ENCODE measurements around the gene ZNF513. TPM values are rescaled to one million over a fixed set of nuclear protein-coding genes. Genes with fewer than 3 reads are reported as not detected.

Gene ZNF513
- total RNA-seq, 1 experiment from 2014 or later, result 12.8 TPM

- TF ChIP-seq ELF1 (IDR thresholded peaks at IDR 0.05; ENCODE audit: borderline replicate concordance, low read depth) (no peak), POLR2A (IDR thresholded peaks at IDR 0.05; ENCODE audit: borderline replicate concordance, extremely low read depth, insufficient read depth, insufficient read length) (no peak), SRF (IDR thresholded peaks at IDR 0.05; ENCODE audit: low read depth) (no peak), FOSL1 (IDR thresholded peaks at IDR 0.05; ENCODE audit: low read depth) (no peak)
Observed at GRCh38 chr2:27390822-27391679, 10.5 kb upstream of the ZNF513 start (continued).

DNA sequence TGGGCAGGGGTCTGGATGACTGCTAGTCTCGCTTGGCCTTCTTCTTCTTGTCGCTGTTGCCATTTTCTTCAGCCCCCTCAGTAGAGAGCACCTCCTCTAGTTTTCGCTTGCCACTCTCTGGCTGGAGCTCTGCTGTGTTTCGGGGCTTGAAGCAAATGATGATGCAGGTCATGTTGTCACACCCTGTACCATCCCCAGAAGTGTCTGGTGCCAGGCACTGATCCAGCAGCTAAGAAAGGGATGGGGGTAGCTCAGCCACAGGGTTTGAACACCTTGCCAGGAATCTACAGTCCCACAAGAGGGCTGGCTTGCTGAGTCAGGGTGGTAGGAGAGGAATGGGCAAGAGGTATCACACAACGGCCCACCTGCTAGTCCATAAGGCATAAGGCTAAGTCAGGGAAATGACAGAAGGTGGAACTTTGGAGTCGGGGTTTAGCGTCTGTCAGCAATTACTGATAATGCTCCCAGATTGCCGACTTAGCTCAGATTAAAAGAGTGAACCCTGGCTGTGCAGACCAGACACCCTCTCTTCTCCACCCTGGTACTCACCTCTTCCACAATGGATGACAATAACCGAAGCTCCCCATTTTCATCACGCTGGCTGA lies 1.1 kb upstream of the ZNF513 start:
- Histone ChIP-seq H3K79me2 (ENCODE audit: insufficient read depth, low read length) (peaks cover 36% of the 10 kb centered on the region), H3K9ac (ENCODE audit: low read length) (peak overlapping the region; percentile 80), H3K36me3 (ENCODE audit: control insufficient read depth in 1 of 2, insufficient read depth in 2 of 2, low read length in 2 of 2) (peaks cover 34 to 59% of the 10 kb centered on the region in 2 experiments; a peak in 3 of 4 replicates), H3K9me2 (ENCODE audit: insufficient read depth) (no peaks in the 10 kb centered on the region), H3K4me3 (replicated peaks in 1 of 2; ENCODE audit: low read depth in 1 of 2, low read length in 2 of 2) (no peak overlapping the region), H2AFZ (ENCODE audit: low read depth, low read length, poor library complexity, severe bottlenecking) (no peak overlapping the region), H3K4me2 (ENCODE audit: low read length) (peak overlapping the region; percentile 99; the same call in 1 of the 2 replicates), H3K27me3 (ENCODE audit: insufficient read depth, low read length) (no peaks in the 10 kb centered on the region), H4K20me1 (ENCODE audit: insufficient read depth) (no peaks in the 10 kb centered on the region), H3K4me1 (ENCODE audit: control insufficient read depth in 1 of 2, insufficient read depth in 2 of 2, low read length in 2 of 2) (peaks cover 3 to 27% of the 10 kb centered on the region in 2 experiments; a peak in 3 of 4 replicates), H3K9me3 (ENCODE audit: control insufficient read depth in 1 of 2, insufficient read depth in 1 of 2, low read depth in 1 of 2, low read length in 2 of 2) (no peaks in the 10 kb centered on the region), H3K27ac (ENCODE audit: low read depth, low read length) (peak overlapping the region; percentile 67)
- RAD21 ChIA-PET (ENCODE audit: low non-redundant PET in 1 of 2, low total read pairs in 2 of 2, uncharacterized antibody in 2 of 2, unreplicated experiment in 2 of 2), result no interaction called here
- intact Hi-C loops (cut with micrococcal nuclease), result no loop called here
- CTCF ChIA-PET, result interaction anchor here (2.2 kb wide), 1 partner anchor 302 kb away, joined by 7 read pairs; no protein-coding TSS in a partner anchor
- ATAC-seq (no peak), DNase-seq (ENCODE audit: low read depth, low spot score) (no peak)
- TSS peak; percentile 65 for BruUV-seq (replicated peaks)
- POLR2A ChIA-PET, result no interaction called here
- TF ChIP-seq ELF1 (IDR thresholded peaks at IDR 0.05; ENCODE audit: borderline replicate concordance, low read depth) (no peak), JUND (IDR thresholded peaks at IDR 0.05) (no peak), SP1 (IDR thresholded peaks at IDR 0.05; ENCODE audit: low read depth) (no peak), SRF (IDR thresholded peaks at IDR 0.05; ENCODE audit: low read depth) (no peak), MAX (IDR thresholded peaks at IDR 0.05) (no peak), ZFX (IDR thresholded peaks at IDR 0.05) (no peak), ZBTB33 (IDR thresholded peaks at IDR 0.05; ENCODE audit: extremely low read depth, insufficient replicate concordance, low read length) (no peak), POLR2AphosphoS5 (IDR thresholded peaks at IDR 0.05; ENCODE audit: low read depth, low read length) (no peak), YY1 (IDR thresholded peaks at IDR 0.05; ENCODE audit: extremely low read depth, insufficient replicate concordance, low read depth, low read length) (no peak), CBX3 (IDR thresholded peaks at IDR 0.05; ENCODE audit: low read depth) (no peak)
- TF ChIP-seq, protein P1, sequence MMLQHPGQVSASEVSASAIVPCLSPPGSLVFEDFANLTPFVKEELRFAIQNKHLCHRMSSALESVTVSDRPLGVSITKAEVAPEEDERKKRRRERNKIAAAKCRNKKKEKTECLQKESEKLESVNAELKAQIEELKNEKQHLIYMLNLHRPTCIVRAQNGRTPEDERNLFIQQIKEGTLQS (IDR thresholded peaks at IDR 0.05), result no peak
- TF ChIP-seq, protein P2, sequence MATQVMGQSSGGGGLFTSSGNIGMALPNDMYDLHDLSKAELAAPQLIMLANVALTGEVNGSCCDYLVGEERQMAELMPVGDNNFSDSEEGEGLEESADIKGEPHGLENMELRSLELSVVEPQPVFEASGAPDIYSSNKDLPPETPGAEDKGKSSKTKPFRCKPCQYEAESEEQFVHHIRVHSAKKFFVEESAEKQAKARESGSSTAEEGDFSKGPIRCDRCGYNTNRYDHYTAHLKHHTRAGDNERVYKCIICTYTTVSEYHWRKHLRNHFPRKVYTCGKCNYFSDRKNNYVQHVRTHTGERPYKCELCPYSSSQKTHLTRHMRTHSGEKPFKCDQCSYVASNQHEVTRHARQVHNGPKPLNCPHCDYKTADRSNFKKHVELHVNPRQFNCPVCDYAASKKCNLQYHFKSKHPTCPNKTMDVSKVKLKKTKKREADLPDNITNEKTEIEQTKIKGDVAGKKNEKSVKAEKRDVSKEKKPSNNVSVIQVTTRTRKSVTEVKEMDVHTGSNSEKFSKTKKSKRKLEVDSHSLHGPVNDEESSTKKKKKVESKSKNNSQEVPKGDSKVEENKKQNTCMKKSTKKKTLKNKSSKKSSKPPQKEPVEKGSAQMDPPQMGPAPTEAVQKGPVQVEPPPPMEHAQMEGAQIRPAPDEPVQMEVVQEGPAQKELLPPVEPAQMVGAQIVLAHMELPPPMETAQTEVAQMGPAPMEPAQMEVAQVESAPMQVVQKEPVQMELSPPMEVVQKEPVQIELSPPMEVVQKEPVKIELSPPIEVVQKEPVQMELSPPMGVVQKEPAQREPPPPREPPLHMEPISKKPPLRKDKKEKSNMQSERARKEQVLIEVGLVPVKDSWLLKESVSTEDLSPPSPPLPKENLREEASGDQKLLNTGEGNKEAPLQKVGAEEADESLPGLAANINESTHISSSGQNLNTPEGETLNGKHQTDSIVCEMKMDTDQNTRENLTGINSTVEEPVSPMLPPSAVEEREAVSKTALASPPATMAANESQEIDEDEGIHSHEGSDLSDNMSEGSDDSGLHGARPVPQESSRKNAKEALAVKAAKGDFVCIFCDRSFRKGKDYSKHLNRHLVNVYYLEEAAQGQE (IDR thresholded peaks at IDR 0.05; ENCODE audit: low read depth), result no peak
- TF ChIP-seq, protein P3, sequence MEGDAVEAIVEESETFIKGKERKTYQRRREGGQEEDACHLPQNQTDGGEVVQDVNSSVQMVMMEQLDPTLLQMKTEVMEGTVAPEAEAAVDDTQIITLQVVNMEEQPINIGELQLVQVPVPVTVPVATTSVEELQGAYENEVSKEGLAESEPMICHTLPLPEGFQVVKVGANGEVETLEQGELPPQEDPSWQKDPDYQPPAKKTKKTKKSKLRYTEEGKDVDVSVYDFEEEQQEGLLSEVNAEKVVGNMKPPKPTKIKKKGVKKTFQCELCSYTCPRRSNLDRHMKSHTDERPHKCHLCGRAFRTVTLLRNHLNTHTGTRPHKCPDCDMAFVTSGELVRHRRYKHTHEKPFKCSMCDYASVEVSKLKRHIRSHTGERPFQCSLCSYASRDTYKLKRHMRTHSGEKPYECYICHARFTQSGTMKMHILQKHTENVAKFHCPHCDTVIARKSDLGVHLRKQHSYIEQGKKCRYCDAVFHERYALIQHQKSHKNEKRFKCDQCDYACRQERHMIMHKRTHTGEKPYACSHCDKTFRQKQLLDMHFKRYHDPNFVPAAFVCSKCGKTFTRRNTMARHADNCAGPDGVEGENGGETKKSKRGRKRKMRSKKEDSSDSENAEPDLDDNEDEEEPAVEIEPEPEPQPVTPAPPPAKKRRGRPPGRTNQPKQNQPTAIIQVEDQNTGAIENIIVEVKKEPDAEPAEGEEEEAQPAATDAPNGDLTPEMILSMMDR (IDR thresholded peaks at IDR 0.05 in 2 of 3, conservative IDR thresholded peaks at IDR 0.05 in 1 of 3; ENCODE audit: borderline replicate concordance in 1 of 3, insufficient read depth in 1 of 3, low read depth in 2 of 3, low read length in 2 of 3), result no peak
